ENCODE measurements around the gene S100A1.
A peak's percentile ranks its signal among the peaks of the same experiment; 100 is the strongest.
"Not testable (repeated sequence)": the region's sequence is repeated elsewhere in the genome, so short reads cannot be mapped to it uniquely, and the experiment has no call there.

Gene S100A1

DNA sequence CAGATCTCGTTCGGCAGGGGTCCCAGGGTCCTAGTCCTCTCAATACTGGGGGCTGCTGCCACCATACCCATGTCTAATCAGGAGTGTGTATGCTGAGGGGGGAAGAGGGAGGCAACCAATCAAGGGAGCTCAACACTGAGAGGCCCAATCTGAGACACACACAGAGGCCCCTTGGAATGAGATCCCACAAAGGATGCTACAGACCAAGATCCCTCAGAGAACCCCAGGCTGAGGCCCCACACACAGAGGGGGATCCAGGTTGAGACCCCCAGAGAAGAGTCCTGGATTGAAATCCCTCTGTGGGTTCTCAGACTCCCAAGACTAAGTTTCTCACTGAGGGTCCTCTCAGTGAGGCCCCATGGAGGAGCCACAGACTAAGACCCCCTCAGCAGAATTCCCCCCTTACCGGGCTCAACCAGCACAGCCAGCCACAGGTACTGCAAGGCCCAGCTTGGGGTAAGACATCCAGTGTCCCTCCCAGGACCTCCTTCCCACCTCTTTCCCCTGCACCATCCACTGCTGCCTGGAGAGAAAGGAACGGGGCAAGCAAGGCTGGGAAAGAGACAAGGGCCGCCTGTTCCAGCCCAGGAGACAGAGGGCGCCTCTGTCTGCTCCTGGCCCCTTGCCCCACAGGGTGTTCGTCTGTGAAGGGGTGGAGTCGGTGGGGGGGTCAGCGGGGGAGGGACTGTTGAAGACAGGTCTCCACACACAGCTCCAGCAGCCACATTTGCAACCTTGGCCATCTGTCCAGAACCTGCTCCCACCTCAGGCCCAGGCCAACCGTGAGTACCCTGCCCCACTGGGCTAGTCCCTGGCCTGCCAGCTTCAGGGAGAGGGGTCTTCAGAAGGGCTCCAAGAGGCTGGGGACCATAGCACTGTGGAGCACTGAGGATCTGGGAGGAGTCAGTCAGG, at the start of gene S100A1:
Gene S100A1, plus strand, starts transcription at position 720 of the 912 bp plus-strand sequence. CDS start 2,088 bp downstream, outside the sequence.
- peaks cover 26% of the 10 kb centered on the region for H3K4me1 Mint-ChIP-seq
- no peak for DNase-seq
- peaks cover 2% of the 10 kb centered on the region for H3K36me3 Mint-ChIP-seq (ENCODE audit: low read depth)
- H3K9me3 Mint-ChIP-seq = no peaks in the 10 kb centered on the region
- H3K27me3 Mint-ChIP-seq = peaks cover 12% of the 10 kb centered on the region
- ATAC-seq = no peak
- H3K4me3 Mint-ChIP-seq = peak within 1 kb of the TSS; percentile 33
- no peak within 1 kb of the TSS for H3K27ac Mint-ChIP-seq

DNA sequence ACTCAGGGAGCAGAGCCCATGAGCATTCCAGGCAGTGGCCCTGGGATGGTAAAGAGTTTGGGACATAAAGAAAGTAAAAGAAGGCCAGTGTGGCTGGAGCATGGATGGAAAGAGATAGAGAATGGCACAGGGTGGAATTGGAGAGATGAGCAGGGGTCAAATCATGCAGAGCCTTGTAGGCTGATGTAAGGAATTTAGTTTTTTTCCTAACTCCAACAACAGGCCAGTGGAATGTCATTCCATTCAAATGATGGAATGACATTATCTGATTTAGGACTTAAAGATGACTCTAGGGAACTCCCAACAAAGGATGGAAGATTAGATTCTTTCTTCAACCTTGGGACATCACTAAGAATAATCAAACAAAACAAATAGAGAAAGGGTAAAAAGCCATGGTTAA, 49.7 kb upstream of the S100A1 start:
- H3K9me3 Mint-ChIP-seq = no peaks in the 10 kb centered on the region
- no peak overlapping the region for H3K27ac Mint-ChIP-seq
- no peak for DNase-seq
- no peak for ATAC-seq
- no peaks in the 10 kb centered on the region for H3K36me3 Mint-ChIP-seq (ENCODE audit: low read depth)
- H3K4me1 Mint-ChIP-seq = peaks cover 5% of the 10 kb centered on the region
- H3K27me3 Mint-ChIP-seq = peaks cover 17% of the 10 kb centered on the region
- no peak overlapping the region for H3K4me3 Mint-ChIP-seq

- Mint-ChIP-seq H3K4me1 (peaks cover 2% of the 10 kb centered on the region), H3K27me3 (peaks cover 17% of the 10 kb centered on the region), H3K27ac (no peak overlapping the region), H3K36me3 (ENCODE audit: low read depth) (no peaks in the 10 kb centered on the region), H3K4me3 (no peak overlapping the region), H3K9me3 (no peaks in the 10 kb centered on the region)
- no peak for DNase-seq
- ATAC-seq = no peak
Measured at GRCh38 chr1:153578936-153579335, 49.3 kb upstream of the S100A1 start.

GRCh38 chr1:153582836-153583235, 45.4 kb upstream of the S100A1 start:
- H3K4me3 Mint-ChIP-seq = not testable (repeated sequence)

DNA sequence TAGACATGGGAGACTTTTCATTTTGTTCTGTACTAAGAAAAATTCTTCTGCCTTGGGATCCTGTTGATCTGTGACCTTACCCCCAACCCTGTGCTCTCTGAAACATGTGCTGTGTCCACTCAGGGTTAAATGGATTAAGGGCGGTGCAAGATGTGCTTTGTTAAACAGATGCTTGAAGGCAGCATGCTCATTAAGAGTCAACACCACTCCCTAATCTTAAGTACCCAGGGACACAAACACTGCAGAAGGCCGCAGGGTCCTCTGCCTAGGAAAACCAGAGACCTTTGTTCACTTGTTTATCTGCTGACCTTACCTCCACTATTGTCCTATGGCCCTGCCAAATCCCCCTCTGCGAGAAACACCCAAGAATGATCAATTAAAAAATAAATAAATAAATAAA, 44.7 kb upstream of the S100A1 start:
- not testable (repeated sequence) for H3K9me3 Mint-ChIP-seq; H3K4me3 Mint-ChIP-seq; H3K27me3 Mint-ChIP-seq; ATAC-seq; H3K36me3 Mint-ChIP-seq (ENCODE audit: low read depth); H3K4me1 Mint-ChIP-seq; DNase-seq; H3K27ac Mint-ChIP-seq

More at GRCh38 chr1:153582836-153583235, 45.4 kb upstream of the S100A1 start:
- not testable (repeated sequence) for H3K27me3 Mint-ChIP-seq; H3K36me3 Mint-ChIP-seq (ENCODE audit: low read depth); H3K4me1 Mint-ChIP-seq; ATAC-seq; H3K9me3 Mint-ChIP-seq; DNase-seq; H3K27ac Mint-ChIP-seq

DNA sequence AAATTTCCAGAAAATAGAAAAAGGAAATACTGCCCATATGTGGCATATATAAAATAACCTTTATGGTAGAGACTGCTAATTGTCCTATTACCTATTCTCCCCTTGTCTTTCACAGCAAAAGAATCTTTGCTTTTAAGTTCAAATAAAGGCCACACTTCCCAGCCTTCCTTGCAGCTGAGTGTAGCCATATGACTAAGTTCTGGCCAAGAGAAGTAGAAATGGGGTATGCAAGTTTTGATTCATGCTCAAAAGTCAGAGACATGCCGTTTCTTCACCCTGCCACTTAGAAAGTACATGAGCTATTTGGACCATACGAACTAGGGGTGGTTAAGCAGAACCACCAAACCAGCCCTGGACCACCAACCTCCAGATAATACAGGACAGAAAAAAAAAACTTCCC, 44.3 kb upstream of the S100A1 start:
- Mint-ChIP-seq H3K36me3 (ENCODE audit: low read depth) (no peaks in the 10 kb centered on the region), H3K27me3 (peaks cover 4% of the 10 kb centered on the region), H3K27ac (no peak overlapping the region), H3K9me3 (no peaks in the 10 kb centered on the region), H3K4me3 (no peak overlapping the region), H3K4me1 (no peaks in the 10 kb centered on the region)
- DNase-seq (no peak), ATAC-seq (no peak)

DNA sequence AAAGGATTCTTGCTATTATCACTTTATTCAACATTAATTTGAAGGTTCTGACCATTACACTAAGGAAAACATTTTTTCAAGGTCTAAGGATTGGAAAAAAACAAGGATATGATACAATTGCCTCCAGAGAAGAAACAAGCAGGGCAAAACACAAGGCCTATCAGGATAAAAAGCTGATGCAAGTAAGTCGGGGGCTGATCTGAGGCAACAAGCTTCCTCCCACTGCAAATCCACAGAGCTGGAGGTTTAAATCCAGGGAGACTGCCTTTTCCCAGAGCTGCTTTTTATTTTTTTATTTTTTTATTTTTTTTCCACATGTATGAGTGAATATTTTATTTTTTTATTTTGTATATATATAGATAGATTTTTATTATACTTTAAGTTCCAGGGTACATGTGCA, 43.2 kb upstream of the S100A1 start:
- H3K36me3 Mint-ChIP-seq (ENCODE audit: low read depth) = no peaks in the 10 kb centered on the region
- H3K27ac Mint-ChIP-seq = no peak overlapping the region
- H3K27me3 Mint-ChIP-seq = no peaks in the 10 kb centered on the region
- no peak overlapping the region for H3K4me3 Mint-ChIP-seq
- no peaks in the 10 kb centered on the region for H3K4me1 Mint-ChIP-seq
- no peaks in the 10 kb centered on the region for H3K9me3 Mint-ChIP-seq
- DNase-seq (no peak), ATAC-seq (no peak)

GRCh38 chr1:153586347-153586746, 41.9 kb upstream of the S100A1 start:
- Mint-ChIP-seq H3K27me3 (no peaks in the 10 kb centered on the region), H3K27ac (no peak overlapping the region), H3K4me1 (no peaks in the 10 kb centered on the region), H3K4me3 (no peak overlapping the region), H3K36me3 (ENCODE audit: low read depth) (no peaks in the 10 kb centered on the region), H3K9me3 (no peaks in the 10 kb centered on the region)
- no peak for DNase-seq
- ATAC-seq = no peak

- Mint-ChIP-seq H3K27me3 (no peaks in the 10 kb centered on the region), H3K4me1 (no peaks in the 10 kb centered on the region), H3K27ac (no peak overlapping the region), H3K36me3 (ENCODE audit: low read depth) (no peaks in the 10 kb centered on the region), H3K4me3 (no peak overlapping the region), H3K9me3 (no peaks in the 10 kb centered on the region)
- no peak for DNase-seq
- ATAC-seq = no peak
Measured at GRCh38 chr1:153587314-153587713, 40.9 kb upstream of the S100A1 start.

DNA sequence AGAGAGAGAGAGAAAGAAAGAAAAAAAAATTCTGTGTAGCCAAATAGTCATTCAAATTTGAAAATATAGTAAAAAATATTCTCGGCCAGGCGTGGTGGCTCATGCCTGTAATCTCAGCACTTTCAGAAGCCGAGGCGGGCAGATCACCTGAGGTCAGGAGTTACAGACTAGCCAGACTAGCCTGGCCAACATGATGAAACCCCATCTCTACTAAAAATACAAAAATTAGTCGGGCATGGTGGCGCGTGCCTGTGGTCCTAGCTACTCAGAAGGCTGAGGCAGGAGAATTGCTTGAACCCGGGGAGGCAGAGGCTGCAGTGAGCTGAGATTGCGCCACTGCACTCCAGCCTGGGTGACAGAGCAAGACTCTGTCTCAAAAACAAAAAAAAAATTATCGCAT, 40.2 kb upstream of the S100A1 start:
- not testable (repeated sequence) for H3K4me3 Mint-ChIP-seq; H3K4me1 Mint-ChIP-seq; H3K27me3 Mint-ChIP-seq; H3K9me3 Mint-ChIP-seq; ATAC-seq; H3K36me3 Mint-ChIP-seq (ENCODE audit: low read depth); DNase-seq; H3K27ac Mint-ChIP-seq

DNA sequence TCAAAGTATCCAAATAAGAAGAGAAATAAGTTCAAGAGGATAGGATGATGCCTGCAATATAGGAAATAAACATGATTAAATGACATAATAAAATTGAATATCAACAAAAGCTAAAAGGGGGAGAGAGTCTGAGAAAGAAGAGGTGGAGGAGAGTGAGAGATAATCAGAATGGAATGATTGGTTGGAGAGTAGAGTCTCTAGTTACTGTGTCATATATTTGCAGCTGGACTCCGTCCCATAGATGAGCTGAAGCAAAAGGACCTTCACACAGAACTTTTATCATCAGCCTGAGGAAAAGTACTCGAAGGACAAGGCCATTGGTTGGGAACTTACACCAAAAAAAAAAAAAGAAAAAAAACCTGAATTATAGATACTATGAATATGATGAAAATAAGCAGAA, 39.8 kb upstream of the S100A1 start:
- no peak for ATAC-seq
- H3K9me3 Mint-ChIP-seq = no peaks in the 10 kb centered on the region
- H3K27ac Mint-ChIP-seq = no peak overlapping the region
- no peaks in the 10 kb centered on the region for H3K36me3 Mint-ChIP-seq (ENCODE audit: low read depth)
- H3K4me3 Mint-ChIP-seq = no peak overlapping the region
- no peaks in the 10 kb centered on the region for H3K27me3 Mint-ChIP-seq
- no peak for DNase-seq
- H3K4me1 Mint-ChIP-seq = no peaks in the 10 kb centered on the region

- DNase-seq (no peak), ATAC-seq (no peak)
- Mint-ChIP-seq H3K27me3 (no peaks in the 10 kb centered on the region), H3K9me3 (no peaks in the 10 kb centered on the region), H3K27ac (no peak overlapping the region), H3K36me3 (ENCODE audit: low read depth) (no peaks in the 10 kb centered on the region), H3K4me1 (peaks cover 9% of the 10 kb centered on the region), H3K4me3 (no peak overlapping the region)
Measured at GRCh38 chr1:153592748-153593147, 35.5 kb upstream of the S100A1 start.

- Mint-ChIP-seq H3K36me3 (ENCODE audit: low read depth) (no peaks in the 10 kb centered on the region), H3K9me3 (no peaks in the 10 kb centered on the region), H3K4me1 (peaks cover 21% of the 10 kb centered on the region), H3K27me3 (no peaks in the 10 kb centered on the region), H3K27ac (no peak overlapping the region), H3K4me3 (no peak overlapping the region)
- no peak for DNase-seq
- ATAC-seq = peak; percentile 90
Measured at GRCh38 chr1:153597206-153597605, 31.0 kb upstream of the S100A1 start.

GRCh38 chr1:153598309-153599172, 29.7 kb upstream of the S100A1 start:
- peak overlapping the region; percentile 34 for H3K27ac Mint-ChIP-seq
- no peaks in the 10 kb centered on the region for H3K27me3 Mint-ChIP-seq
- H3K9me3 Mint-ChIP-seq = no peaks in the 10 kb centered on the region
- peaks cover 23% of the 10 kb centered on the region for H3K4me1 Mint-ChIP-seq
- ATAC-seq = peak; percentile 78
- DNase-seq = no peak
- H3K4me3 Mint-ChIP-seq = no peak overlapping the region
- no peaks in the 10 kb centered on the region for H3K36me3 Mint-ChIP-seq (ENCODE audit: low read depth)

- no peak overlapping the region for H3K4me3 Mint-ChIP-seq
- H3K27ac Mint-ChIP-seq = no peak overlapping the region
- DNase-seq (no peak), ATAC-seq (no peak)
- H3K9me3 Mint-ChIP-seq = no peaks in the 10 kb centered on the region
- no peaks in the 10 kb centered on the region for H3K27me3 Mint-ChIP-seq
- H3K4me1 Mint-ChIP-seq = peaks cover 23% of the 10 kb centered on the region
- H3K36me3 Mint-ChIP-seq (ENCODE audit: low read depth) = no peaks in the 10 kb centered on the region
Measured at GRCh38 chr1:153599847-153600246, 28.4 kb upstream of the S100A1 start.

Measured in activated naive CD8-positive, alpha-beta T cell treated with anti-CD3 and anti-CD28 coated beads, Interleukin-2, amount 50 U/mL, for 24 hours (primary cell).